Effector memory CD4-positive, alpha-beta T cell (primary cell): ENCODE measurements around the gene ACAA1.
"Not testable (repeated sequence)": the region's sequence is repeated elsewhere in the genome, so short reads cannot be mapped to it uniquely, and the experiment has no call there.

Experiments
- DNase-seq, 3 donors: peaks; one replicate each; pipeline ENCODE4 v3.0.0-alpha.2; 2020
- H3K27ac ChIP-seq: 2 replicates; pipeline ENCODE4 v1.7.0; 2013; ENCODE audit warnings: mild to moderate bottlenecking, low read length, moderate library complexity; ENCODE audit not compliant: insufficient read depth, poor library complexity, severe bottlenecking
- H3K27me3 ChIP-seq: replicated peaks from 2 replicates; pipeline ENCODE4 v1.7.0; 2013; ENCODE audit warnings: mild to moderate bottlenecking, low read length; ENCODE audit not compliant: insufficient read depth, control insufficient read depth, poor library complexity, severe bottlenecking
- H3K36me3 ChIP-seq: 2 replicates; pipeline ENCODE4 v1.7.0; 2013; ENCODE audit warnings: mild to moderate bottlenecking, low read length, moderate library complexity; ENCODE audit not compliant: control insufficient read depth, insufficient read depth
- H3K4me1 ChIP-seq: 2 replicates; pipeline ENCODE4 v1.7.0; 2013; ENCODE audit warnings: low read length, mild to moderate bottlenecking; ENCODE audit not compliant: control insufficient read depth, insufficient read depth, poor library complexity, severe bottlenecking
- H3K4me3 ChIP-seq: 2 replicates; pipeline ENCODE4 v1.7.0; 2013; ENCODE audit warnings: low read length, low read depth, mild to moderate bottlenecking; ENCODE audit not compliant: insufficient read depth, poor library complexity, severe bottlenecking
- H3K9me3 ChIP-seq: 2 replicates; pipeline ENCODE4 v1.7.0; 2013; ENCODE audit warnings: mild to moderate bottlenecking, low read length, moderate library complexity; ENCODE audit not compliant: control insufficient read depth

ACAA1 gene

GRCh38 chr3:38089163-38089562, 47.8 kb downstream of the ACAA1 start:
- Histone ChIP-seq H3K9me3 (peaks cover 4% of the 10 kb centered on the region), H3K4me3 (no peak overlapping the region), H3K4me1 (no peaks in the 10 kb centered on the region), H3K36me3 (no peaks in the 10 kb centered on the region), H3K27ac (no peak overlapping the region), H3K27me3 (no peaks in the 10 kb centered on the region)
- DNase-seq, result no peak

GRCh38 chr3:38088126-38089078, 48.5 kb downstream of the ACAA1 start:
- Histone ChIP-seq H3K27me3 (no peaks in the 10 kb centered on the region), H3K9me3 (peaks cover 7% of the 10 kb centered on the region), H3K36me3 (no peaks in the 10 kb centered on the region), H3K4me1 (no peaks in the 10 kb centered on the region), H3K27ac (no peak overlapping the region), H3K4me3 (no peak overlapping the region)
- DNase-seq, result no peak

- H3K27ac ChIP-seq, DNase-seq, H3K36me3 ChIP-seq, H3K4me1 ChIP-seq, H3K4me3 ChIP-seq, H3K9me3 ChIP-seq, H3K27me3 ChIP-seq: not testable (repeated sequence)
Observed at GRCh38 chr3:38087278-38087677, 49.6 kb downstream of the ACAA1 start.

DNA sequence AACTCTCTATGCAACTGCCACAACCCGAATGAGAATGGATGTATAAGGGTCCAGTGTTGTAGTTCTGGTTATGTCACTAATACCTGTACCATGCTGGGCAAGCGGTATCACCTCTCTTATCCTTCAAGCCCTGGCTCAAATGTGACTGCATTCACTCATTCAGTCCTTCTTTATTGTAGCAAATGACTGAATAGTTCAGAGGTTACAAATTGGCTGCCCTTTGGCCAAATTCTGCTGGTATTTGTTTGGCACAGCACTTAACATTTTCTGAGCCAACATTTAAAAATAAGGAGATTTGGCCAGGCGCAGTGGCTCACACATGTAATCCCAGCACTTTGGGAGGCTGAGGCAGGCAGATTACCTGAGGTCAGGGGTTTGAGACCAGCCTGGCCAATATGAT, 50.4 kb downstream of the ACAA1 start:
- peaks cover 7% of the 10 kb centered on the region for H3K9me3 ChIP-seq
- H3K27me3 ChIP-seq, result no peaks in the 10 kb centered on the region
- no peak overlapping the region for H3K4me3 ChIP-seq
- no peak for DNase-seq
- H3K27ac ChIP-seq, result no peak overlapping the region
- H3K36me3 ChIP-seq, result no peaks in the 10 kb centered on the region
- no peaks in the 10 kb centered on the region for H3K4me1 ChIP-seq

- no peaks in the 10 kb centered on the region for H3K36me3 ChIP-seq
- H3K9me3 ChIP-seq, result peaks cover 7% of the 10 kb centered on the region
- H3K4me1 ChIP-seq, result no peaks in the 10 kb centered on the region
- no peak overlapping the region for H3K4me3 ChIP-seq
- DNase-seq, result no peak
- no peak overlapping the region for H3K27ac ChIP-seq
- H3K27me3 ChIP-seq, result no peaks in the 10 kb centered on the region
Observed at GRCh38 chr3:38085943-38086324, 51.0 kb downstream of the ACAA1 start.

GRCh38 chr3:38085311-38085942, 51.5 kb downstream of the ACAA1 start:
- Histone ChIP-seq H3K27ac (no peak overlapping the region), H3K36me3 (no peaks in the 10 kb centered on the region), H3K27me3 (no peaks in the 10 kb centered on the region), H3K9me3 (peaks cover 7% of the 10 kb centered on the region), H3K4me1 (no peaks in the 10 kb centered on the region), H3K4me3 (no peak overlapping the region)
- DNase-seq, result no peak

DNA sequence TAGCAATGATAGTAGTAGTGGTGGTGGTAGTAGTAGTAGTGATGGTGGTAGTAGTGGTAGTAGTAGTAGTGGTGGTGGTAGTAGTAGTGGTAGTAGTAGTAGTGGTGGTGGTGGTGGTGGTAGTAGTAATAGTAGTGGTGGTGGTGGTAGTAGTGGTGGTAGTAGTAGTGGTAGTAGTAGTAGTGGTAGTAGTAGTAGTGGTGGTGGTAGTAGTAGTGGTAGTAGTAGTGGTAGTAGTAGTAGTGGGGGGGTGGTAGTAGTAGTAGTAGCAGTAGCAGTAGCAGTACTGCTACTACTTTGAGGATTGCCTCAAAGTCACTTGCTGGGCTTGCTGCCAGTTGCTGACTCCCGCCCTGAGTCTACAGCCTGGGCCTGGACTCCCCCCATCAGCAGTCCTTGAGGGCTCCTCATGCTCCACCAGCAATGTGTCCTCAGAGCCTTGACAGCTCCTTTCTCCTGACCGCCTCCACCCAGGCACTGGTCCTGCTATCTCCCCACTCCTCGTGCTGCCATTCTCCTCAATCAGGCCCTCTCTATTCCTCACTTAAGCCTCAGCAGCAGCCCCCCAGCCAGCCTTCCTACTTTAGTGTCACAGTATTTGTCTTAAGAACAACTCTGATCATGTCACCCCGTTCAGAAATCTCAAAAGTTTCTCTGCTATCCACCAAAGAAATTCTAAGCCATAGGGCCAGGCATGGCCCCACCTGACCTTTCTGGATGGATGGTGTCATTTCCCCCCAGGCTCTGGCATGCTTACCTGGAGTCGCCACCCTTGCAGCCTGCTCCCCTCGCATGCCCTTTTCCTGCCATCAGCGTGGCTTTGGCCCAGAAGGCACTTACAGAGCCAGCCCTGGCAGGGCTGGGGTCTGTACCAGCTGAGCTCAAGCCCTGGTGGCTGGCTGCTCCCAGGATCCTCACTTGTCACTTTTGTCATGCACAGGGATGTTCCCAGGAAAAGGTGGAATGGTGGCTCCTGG, 52.3 kb downstream of the ACAA1 start:
- no peaks in the 10 kb centered on the region for H3K4me1 ChIP-seq
- no peaks in the 10 kb centered on the region for H3K36me3 ChIP-seq
- DNase-seq, result peak; percentile 25 to 45 (median 28)
- peaks cover 7% of the 10 kb centered on the region for H3K9me3 ChIP-seq
- H3K27ac ChIP-seq, result no peak overlapping the region
- no peaks in the 10 kb centered on the region for H3K27me3 ChIP-seq
- no peak overlapping the region for H3K4me3 ChIP-seq

- H3K27ac ChIP-seq, result no peak overlapping the region
- H3K9me3 ChIP-seq, result peaks cover 7% of the 10 kb centered on the region
- H3K36me3 ChIP-seq, result no peaks in the 10 kb centered on the region
- no peaks in the 10 kb centered on the region for H3K27me3 ChIP-seq
- H3K4me3 ChIP-seq, result no peak overlapping the region
- H3K4me1 ChIP-seq, result no peaks in the 10 kb centered on the region
- DNase-seq, result no peak
Observed at GRCh38 chr3:38083871-38084333, 53.0 kb downstream of the ACAA1 start.

DNA sequence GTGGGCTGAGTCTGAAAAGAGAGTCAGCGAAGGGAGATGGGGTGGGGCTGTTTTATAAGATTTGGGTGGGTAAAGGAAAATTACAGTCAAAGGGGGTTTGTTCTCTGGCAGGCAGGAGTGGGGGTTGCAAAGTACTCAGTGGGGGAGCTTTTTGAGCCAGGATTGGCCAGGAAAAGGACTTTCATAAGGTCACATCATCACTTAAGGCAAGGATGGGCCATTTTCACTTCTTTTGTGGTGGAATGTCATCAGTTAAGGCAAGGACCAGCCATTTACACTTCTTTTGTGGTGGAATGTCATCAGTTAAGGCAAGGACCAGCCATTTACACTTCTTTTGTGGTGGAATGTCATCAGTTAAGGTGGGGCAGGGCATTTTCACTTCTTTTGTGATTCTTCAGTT, 53.7 kb downstream of the ACAA1 start:
- not testable (repeated sequence) for H3K4me3 ChIP-seq, H3K27ac ChIP-seq, H3K27me3 ChIP-seq, H3K36me3 ChIP-seq, H3K4me1 ChIP-seq, H3K9me3 ChIP-seq, DNase-seq
